ENCODE data around the gene CLDN19. TPM values are rescaled to one million over a fixed set of nuclear protein-coding genes. Genes with fewer than 3 reads are reported as not detected.
A peak's percentile ranks its signal among the peaks of the same experiment; 100 is the strongest.
"Not testable (repeated sequence)": the region's sequence is repeated elsewhere in the genome, so short reads cannot be mapped to it uniquely, and the experiment has no call there.

Gene CLDN19
- polyA plus RNA-seq, 10 donors, result 0.25 to 1.8 (median 0.61) TPM

- DNase-seq, result no peak
These were observed 21.5 kb upstream of the CLDN19 start for GRCh38 chr1:42761567-42761966.

GRCh38 chr1:42759114-42759513 is 19.1 kb upstream of the CLDN19 start:
- DNase-seq, result no peak

- no peak for DNase-seq
These were observed 18.6 kb upstream of the CLDN19 start for GRCh38 chr1:42758641-42759040.

GRCh38 chr1:42757892-42758275 is 17.8 kb upstream of the CLDN19 start:
- no peak for DNase-seq

GRCh38 chr1:42756956-42757891 is 17.2 kb upstream of the CLDN19 start:
- DNase-seq, result peak in 1 of 3 donors; percentile 71

- no peak for DNase-seq
These were observed 13.0 kb upstream of the CLDN19 start for GRCh38 chr1:42753070-42753469.

- no peak for DNase-seq
These were observed 12.2 kb upstream of the CLDN19 start for GRCh38 chr1:42752284-42752683.

GRCh38 chr1:42751511-42752070 is 11.6 kb upstream of the CLDN19 start:
- DNase-seq, result not testable (repeated sequence)

GRCh38 chr1:42750041-42750440 is 10.0 kb upstream of the CLDN19 start:
- DNase-seq, result no peak

- no peak for DNase-seq
These were observed 8.7 kb upstream of the CLDN19 start for GRCh38 chr1:42748461-42749410.

GRCh38 chr1:42748021-42748420 is 8.0 kb upstream of the CLDN19 start:
- no peak for DNase-seq

GRCh38 chr1:42747125-42747524 is 7.1 kb upstream of the CLDN19 start:
- peak in 1 of 3 donors; percentile 55 for DNase-seq

GRCh38 chr1:42746436-42747105 is 6.5 kb upstream of the CLDN19 start:
- no peak for DNase-seq

GRCh38 chr1:42745851-42746250 is 5.8 kb upstream of the CLDN19 start:
- no peak for DNase-seq

- no peak for DNase-seq
These were observed 4.0 kb upstream of the CLDN19 start for GRCh38 chr1:42744148-42744413.

- DNase-seq, result no peak
These were observed 3.5 kb upstream of the CLDN19 start for GRCh38 chr1:42743317-42744147.

GRCh38 chr1:42742617-42743316 is 2.7 kb upstream of the CLDN19 start:
- no peak for DNase-seq

- DNase-seq, result no peak
These were observed 2.1 kb upstream of the CLDN19 start for GRCh38 chr1:42742141-42742540.

- DNase-seq, result no peak
These were observed 1.7 kb upstream of the CLDN19 start for GRCh38 chr1:42741706-42742105.

GRCh38 chr1:42740851-42741580 is 980 bp upstream of the CLDN19 start:
- no peak for DNase-seq
